Fibroblast of the aortic adventitia (primary cell): ENCODE measurements around the gene S100A5. TPM values are rescaled to one million over a fixed set of nuclear protein-coding genes. Genes with fewer than 3 reads are reported as not detected.
A peak's percentile ranks its signal among the peaks of the same experiment; 100 is the strongest.

Experiments used
- DNase-seq: peaks from one replicate; pipeline ENCODE4 v3.0.0-alpha.2; 2010; ENCODE audit warnings: low read depth
- H3K4me3 ChIP-seq: 2 replicates; pipeline ENCODE4 v1.5.1; 2011; ENCODE audit warnings: low read depth, mild to moderate bottlenecking, control low read depth, low read length, moderate library complexity
- CTCF ChIP-seq: IDR thresholded peaks from 2 replicates; pipeline ENCODE4 v1.5.1; 2011; ENCODE audit warnings: mild to moderate bottlenecking, low read length, control low read depth, inconsistent platforms; ENCODE audit not compliant: insufficient read depth
- total RNA-seq: library from RNA; depleted of rRNA; stranded (reverse); fragments of >200 nt; gene quantifications from 2 replicates; pipeline ENCODE4 v1.2.3, GENCODE V29; 2012; ENCODE audit warnings: low replicate concordance

The S100A5 gene
- total RNA-seq, 1 donor: 0.99 TPM

GRCh38 chr1:153547560-153548551, 7.1 kb upstream of the S100A5 start:
- DNase-seq: no peak

GRCh38 chr1:153546796-153547559, 6.2 kb upstream of the S100A5 start:
- peak overlapping the region; percentile 18 for H3K4me3 ChIP-seq
- DNase-seq: no peak
- TF ChIP-seq CTCF: peak; percentile 12

More at GRCh38 chr1:153547560-153548551, 7.1 kb upstream of the S100A5 start:
- no peak overlapping the region for H3K4me3 ChIP-seq
- no peak for TF ChIP-seq CTCF

- H3K4me3 ChIP-seq: peak overlapping the region; percentile 65
- TF ChIP-seq CTCF: no peak
Observed at GRCh38 chr1:153546371-153546770, 5.6 kb upstream of the S100A5 start.

GRCh38 chr1:153545067-153546055, 4.6 kb upstream of the S100A5 start, which contains the start of gene S100A4:
TSS of gene S100A4 (minus strand) at chr1:153545806. CDS start at chr1:153544794, 1,012 bp downstream.
- peak; percentile 96 for DNase-seq
- peak within 1 kb of the TSS; percentile 65 for H3K4me3 ChIP-seq
- no peak for TF ChIP-seq CTCF

More at GRCh38 chr1:153546371-153546770, 5.6 kb upstream of the S100A5 start:
- DNase-seq: no peak

- DNase-seq: no peak
- TF ChIP-seq CTCF: no peak
- H3K4me3 ChIP-seq: peak overlapping the region; percentile 62
Observed at GRCh38 chr1:153544453-153545066, 3.8 kb upstream of the S100A5 start.
